WTC11 (cell line): ENCODE results near the gene FGFRL1. TPM values are rescaled to one million over a fixed set of nuclear protein-coding genes. Genes with fewer than 3 reads are reported as not detected.

Experiments
- ATAC-seq: fragments of 200-7000 bp; cut with Tn5 transposase; 2 replicates; pipeline ENCODE4 v1.10.0; 2021; ENCODE audit warnings: mild to moderate bottlenecking, moderate library complexity
- CTCF ChIA-PET: fragments of 300-600 bp; sonication (Branson Sonifier 250); formaldehyde crosslinking; loops from one replicate; lab custom pipeline; 2021; ENCODE audit warnings: antibody characterized with exemption; lab: Charles Lee
- POLR2A ChIA-PET: fragments of 350-600 bp; sonication (Branson Sonifier 250); formaldehyde crosslinking; loops from one replicate; lab custom pipeline; 2021; ENCODE audit warnings: antibody characterized with exemption; lab: Charles Lee
- DNase-seq: peaks from one replicate; pipeline ENCODE4 v3.0.0; 2021; ENCODE audit warnings: low spot score
- H3K27ac Mint-ChIP-seq: 2 replicates; pipeline ENCODE4 v1.8.0; 2021; ENCODE audit warnings: mixed read lengths
- H3K27me3 Mint-ChIP-seq: 2 replicates; pipeline ENCODE4 v1.8.0; 2021; ENCODE audit warnings: low read depth, mild to moderate bottlenecking, moderate library complexity, mixed read lengths
- H3K36me3 Mint-ChIP-seq: 2 replicates; pipeline ENCODE4 v1.8.0; 2021; ENCODE audit warnings: mixed read lengths
- H3K4me1 Mint-ChIP-seq: 2 replicates; pipeline ENCODE4 v1.8.0; 2022; ENCODE audit warnings: mixed read lengths
- H3K4me3 Mint-ChIP-seq: 2 replicates; pipeline ENCODE4 v1.8.0; 2021; ENCODE audit warnings: mild to moderate bottlenecking, moderate library complexity, mixed read lengths
- H3K9me3 Mint-ChIP-seq: 2 replicates; pipeline ENCODE4 v1.8.0; 2021; ENCODE audit warnings: mixed read lengths
- ATF1 ChIP-seq: sonication (generic); formaldehyde crosslinking; IDR thresholded peaks from 2 replicates; pipeline ENCODE4 v1.8.1; 2023; ENCODE audit warnings: mild to moderate bottlenecking, moderate library complexity, missing genetic modification reagents
- ETV6 ChIP-seq: sonication (generic); formaldehyde crosslinking; IDR thresholded peaks from 2 replicates; pipeline ENCODE4 v1.8.1; 2022; ENCODE audit warnings: mild to moderate bottlenecking, missing genetic modification reagents
- GABPB1 ChIP-seq: sonication (generic); formaldehyde crosslinking; IDR thresholded peaks from 2 replicates; pipeline ENCODE4 v1.8.1; 2023; ENCODE audit warnings: mild to moderate bottlenecking, missing genetic modification reagents
- GRHL2 ChIP-seq: fragments of 250-450 bp; sonication (Bioruptor Pico); IDR thresholded peaks from 2 replicates; pipeline ENCODE4 v1.8.0; 2022; ENCODE audit warnings: mild to moderate bottlenecking, moderate library complexity; ENCODE audit not compliant: insufficient replicate concordance, severe bottlenecking
- JUN ChIP-seq: sonication (generic); formaldehyde crosslinking; IDR thresholded peaks from 2 replicates; pipeline ENCODE4 v1.8.0; 2023; ENCODE audit warnings: mild to moderate bottlenecking, missing genetic modification reagents
- MYBL2 ChIP-seq: sonication (generic); formaldehyde crosslinking; IDR thresholded peaks from 2 replicates; pipeline ENCODE4 v1.8.1; 2023; ENCODE audit warnings: mild to moderate bottlenecking, moderate library complexity, missing genetic modification reagents
- RORB ChIP-seq: fragments of 250-450 bp; sonication (Bioruptor Pico); IDR thresholded peaks from 2 replicates; pipeline ENCODE4 v1.9.0; 2021; ENCODE audit warnings: mild to moderate bottlenecking
- SMAD3 ChIP-seq: sonication (generic); formaldehyde crosslinking; IDR thresholded peaks from 2 replicates; pipeline ENCODE4 v1.8.0; 2022; ENCODE audit warnings: missing genetic modification reagents, mild to moderate bottlenecking, borderline replicate concordance
- ZNF138 ChIP-seq: sonication (generic); formaldehyde crosslinking; conservative IDR thresholded peaks from 2 replicates; pipeline ENCODE4 v1.8.1; 2022; ENCODE audit warnings: mild to moderate bottlenecking, moderate library complexity, missing genetic modification reagents
- ZNF671 ChIP-seq: fragments of 250-450 bp; sonication (Bioruptor Pico); IDR thresholded peaks from 2 replicates; pipeline ENCODE4 v1.8.0; 2021; ENCODE audit warnings: mild to moderate bottlenecking
- total RNA-seq: library from RNA; stranded (reverse); gene quantifications from 3 replicates; pipeline ENCODE4 v1.2.3, GENCODE V29; 2021
- TF ChIP-seq, protein P1 (sequence below): fragments of 200-600 bp; IDR thresholded peaks from 2 replicates; pipeline ENCODE4 v1.8.0; 2022; ENCODE audit warnings: antibody characterized with exemption
- TF ChIP-seq, protein P2 (sequence below): sonication (generic); formaldehyde crosslinking; IDR thresholded peaks from 2 replicates; pipeline ENCODE4 v1.8.0; 2023; ENCODE audit warnings: missing genetic modification reagents
- TF ChIP-seq, protein P3 (sequence below): sonication (generic); formaldehyde crosslinking; IDR thresholded peaks from 2 replicates; pipeline ENCODE4 v1.8.1; 2023; ENCODE audit warnings: mild to moderate bottlenecking, missing genetic modification reagents, borderline replicate concordance
- TF ChIP-seq, protein P4 (sequence below): sonication (generic); formaldehyde crosslinking; IDR thresholded peaks from 2 replicates; pipeline ENCODE4 v1.8.1; 2023; ENCODE audit warnings: mild to moderate bottlenecking, missing genetic modification reagents
- TF ChIP-seq, protein P5 (sequence below): sonication (generic); formaldehyde crosslinking; IDR thresholded peaks from 2 replicates; pipeline ENCODE4 v1.8.0; 2023; ENCODE audit warnings: mild to moderate bottlenecking, missing genetic modification reagents
- TF ChIP-seq, protein P6 (sequence below): sonication (generic); formaldehyde crosslinking; conservative IDR thresholded peaks from 2 replicates; pipeline ENCODE4 v1.8.1; 2022; ENCODE audit warnings: mild to moderate bottlenecking, missing genetic modification reagents
- TF ChIP-seq, protein P7 (sequence below): sonication (generic); formaldehyde crosslinking; IDR thresholded peaks from 2 replicates; pipeline ENCODE4 v1.8.0; 2022; ENCODE audit warnings: mild to moderate bottlenecking, missing genetic modification reagents

FGFRL1 gene
- total RNA-seq, 1 experiment from 2014 or later = 25.9 TPM

DNA sequence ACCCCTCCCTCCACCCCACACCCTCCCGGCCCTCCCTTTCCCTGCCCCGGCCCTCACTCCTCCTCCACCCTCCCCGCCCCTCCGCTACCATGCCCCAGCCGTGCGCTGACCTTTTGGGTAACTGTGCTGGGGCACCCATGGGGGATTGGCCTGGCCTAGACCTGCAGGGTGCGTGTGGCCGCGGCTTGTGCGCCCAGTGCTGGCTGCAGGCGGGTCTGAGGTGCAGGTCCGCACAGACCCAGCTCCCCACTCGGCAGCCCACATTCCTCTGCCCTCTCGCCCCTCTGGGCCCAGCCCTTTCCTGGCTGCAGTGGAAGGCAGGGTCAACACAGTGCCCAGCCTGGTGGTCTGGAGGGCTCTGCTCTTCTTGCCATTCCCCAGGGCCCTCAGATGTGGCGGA is 24.7 kb downstream of the FGFRL1 start (continued):
- TF ChIP-seq, protein P1, sequence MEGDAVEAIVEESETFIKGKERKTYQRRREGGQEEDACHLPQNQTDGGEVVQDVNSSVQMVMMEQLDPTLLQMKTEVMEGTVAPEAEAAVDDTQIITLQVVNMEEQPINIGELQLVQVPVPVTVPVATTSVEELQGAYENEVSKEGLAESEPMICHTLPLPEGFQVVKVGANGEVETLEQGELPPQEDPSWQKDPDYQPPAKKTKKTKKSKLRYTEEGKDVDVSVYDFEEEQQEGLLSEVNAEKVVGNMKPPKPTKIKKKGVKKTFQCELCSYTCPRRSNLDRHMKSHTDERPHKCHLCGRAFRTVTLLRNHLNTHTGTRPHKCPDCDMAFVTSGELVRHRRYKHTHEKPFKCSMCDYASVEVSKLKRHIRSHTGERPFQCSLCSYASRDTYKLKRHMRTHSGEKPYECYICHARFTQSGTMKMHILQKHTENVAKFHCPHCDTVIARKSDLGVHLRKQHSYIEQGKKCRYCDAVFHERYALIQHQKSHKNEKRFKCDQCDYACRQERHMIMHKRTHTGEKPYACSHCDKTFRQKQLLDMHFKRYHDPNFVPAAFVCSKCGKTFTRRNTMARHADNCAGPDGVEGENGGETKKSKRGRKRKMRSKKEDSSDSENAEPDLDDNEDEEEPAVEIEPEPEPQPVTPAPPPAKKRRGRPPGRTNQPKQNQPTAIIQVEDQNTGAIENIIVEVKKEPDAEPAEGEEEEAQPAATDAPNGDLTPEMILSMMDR = no peak
- TF ChIP-seq, protein P2, sequence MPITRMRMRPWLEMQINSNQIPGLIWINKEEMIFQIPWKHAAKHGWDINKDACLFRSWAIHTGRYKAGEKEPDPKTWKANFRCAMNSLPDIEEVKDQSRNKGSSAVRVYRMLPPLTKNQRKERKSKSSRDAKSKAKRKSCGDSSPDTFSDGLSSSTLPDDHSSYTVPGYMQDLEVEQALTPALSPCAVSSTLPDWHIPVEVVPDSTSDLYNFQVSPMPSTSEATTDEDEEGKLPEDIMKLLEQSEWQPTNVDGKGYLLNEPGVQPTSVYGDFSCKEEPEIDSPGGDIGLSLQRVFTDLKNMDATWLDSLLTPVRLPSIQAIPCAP (CRISPR knock-in tag) = no peak
- no peak for TF ChIP-seq MYBL2 (CRISPR knock-in tag)

DNA sequence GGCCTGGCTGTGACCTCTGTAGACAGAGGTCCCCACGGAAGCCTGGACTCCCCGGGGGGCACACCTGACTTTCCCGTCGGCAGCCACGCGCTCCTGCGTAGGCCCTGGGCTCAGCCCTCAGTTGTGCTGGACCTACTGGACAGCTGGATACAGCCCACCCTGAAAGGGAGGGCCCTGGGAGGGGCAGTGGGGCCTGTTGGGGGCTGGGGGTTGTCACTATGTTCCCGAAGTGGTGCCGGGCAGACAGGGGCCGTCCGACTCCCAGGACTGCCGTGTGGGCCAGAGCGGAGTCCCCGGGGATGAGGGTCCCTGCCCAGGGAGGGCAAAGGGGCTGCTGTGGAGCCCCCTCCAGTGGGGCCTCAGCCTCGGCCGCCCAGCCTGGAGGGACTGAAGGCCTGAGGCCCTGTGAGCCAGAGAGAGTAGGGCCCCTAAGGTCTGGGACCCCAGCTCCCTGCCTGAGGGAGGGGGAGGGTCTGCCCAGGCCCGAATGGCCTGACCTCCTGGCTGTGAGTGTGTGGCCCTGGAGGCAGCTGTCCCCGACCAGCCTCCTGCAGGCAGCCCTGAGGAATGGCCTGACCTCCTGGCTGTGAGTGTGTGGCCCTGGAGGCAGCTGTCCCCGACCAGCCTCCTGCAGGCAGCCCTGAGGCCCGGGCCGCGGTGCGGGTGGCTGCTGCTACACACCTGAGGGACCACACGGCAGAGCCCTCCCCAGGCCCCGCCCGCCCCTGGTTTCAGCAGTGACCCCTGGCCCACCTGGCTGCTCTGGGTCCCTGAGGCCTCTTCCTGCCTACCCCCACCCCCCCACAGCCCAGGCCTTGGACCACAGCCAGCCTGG is 25.8 kb downstream of the FGFRL1 start:
- Mint-ChIP-seq H3K9me3 (no peaks in the 10 kb centered on the region), H3K4me1 (0 out of 2 replicates have a peak, but pooled peaks cover 3% of the 10 kb centered on the region), H3K4me3 (no peak overlapping the region), H3K27me3 (no peaks in the 10 kb centered on the region), H3K36me3 (no peaks in the 10 kb centered on the region), H3K27ac (no peak overlapping the region)
- no peak for TF ChIP-seq SMAD3 (CRISPR knock-in tag)
- TF ChIP-seq GABPB1 (CRISPR knock-in tag) = no peak
- TF ChIP-seq, protein P3, sequence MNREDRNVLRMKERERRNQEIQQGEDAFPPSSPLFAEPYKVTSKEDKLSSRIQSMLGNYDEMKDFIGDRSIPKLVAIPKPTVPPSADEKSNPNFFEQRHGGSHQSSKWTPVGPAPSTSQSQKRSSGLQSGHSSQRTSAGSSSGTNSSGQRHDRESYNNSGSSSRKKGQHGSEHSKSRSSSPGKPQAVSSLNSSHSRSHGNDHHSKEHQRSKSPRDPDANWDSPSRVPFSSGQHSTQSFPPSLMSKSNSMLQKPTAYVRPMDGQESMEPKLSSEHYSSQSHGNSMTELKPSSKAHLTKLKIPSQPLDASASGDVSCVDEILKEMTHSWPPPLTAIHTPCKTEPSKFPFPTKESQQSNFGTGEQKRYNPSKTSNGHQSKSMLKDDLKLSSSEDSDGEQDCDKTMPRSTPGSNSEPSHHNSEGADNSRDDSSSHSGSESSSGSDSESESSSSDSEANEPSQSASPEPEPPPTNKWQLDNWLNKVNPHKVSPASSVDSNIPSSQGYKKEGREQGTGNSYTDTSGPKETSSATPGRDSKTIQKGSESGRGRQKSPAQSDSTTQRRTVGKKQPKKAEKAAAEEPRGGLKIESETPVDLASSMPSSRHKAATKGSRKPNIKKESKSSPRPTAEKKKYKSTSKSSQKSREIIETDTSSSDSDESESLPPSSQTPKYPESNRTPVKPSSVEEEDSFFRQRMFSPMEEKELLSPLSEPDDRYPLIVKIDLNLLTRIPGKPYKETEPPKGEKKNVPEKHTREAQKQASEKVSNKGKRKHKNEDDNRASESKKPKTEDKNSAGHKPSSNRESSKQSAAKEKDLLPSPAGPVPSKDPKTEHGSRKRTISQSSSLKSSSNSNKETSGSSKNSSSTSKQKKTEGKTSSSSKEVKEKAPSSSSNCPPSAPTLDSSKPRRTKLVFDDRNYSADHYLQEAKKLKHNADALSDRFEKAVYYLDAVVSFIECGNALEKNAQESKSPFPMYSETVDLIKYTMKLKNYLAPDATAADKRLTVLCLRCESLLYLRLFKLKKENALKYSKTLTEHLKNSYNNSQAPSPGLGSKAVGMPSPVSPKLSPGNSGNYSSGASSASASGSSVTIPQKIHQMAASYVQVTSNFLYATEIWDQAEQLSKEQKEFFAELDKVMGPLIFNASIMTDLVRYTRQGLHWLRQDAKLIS (CRISPR knock-in tag) = no peak
- no peak for TF ChIP-seq ATF1 (CRISPR knock-in tag)
- no peak for TF ChIP-seq ETV6 (CRISPR knock-in tag)
- no peak for TF ChIP-seq GRHL2 (CRISPR knock-in tag)
- TF ChIP-seq, protein P4, sequence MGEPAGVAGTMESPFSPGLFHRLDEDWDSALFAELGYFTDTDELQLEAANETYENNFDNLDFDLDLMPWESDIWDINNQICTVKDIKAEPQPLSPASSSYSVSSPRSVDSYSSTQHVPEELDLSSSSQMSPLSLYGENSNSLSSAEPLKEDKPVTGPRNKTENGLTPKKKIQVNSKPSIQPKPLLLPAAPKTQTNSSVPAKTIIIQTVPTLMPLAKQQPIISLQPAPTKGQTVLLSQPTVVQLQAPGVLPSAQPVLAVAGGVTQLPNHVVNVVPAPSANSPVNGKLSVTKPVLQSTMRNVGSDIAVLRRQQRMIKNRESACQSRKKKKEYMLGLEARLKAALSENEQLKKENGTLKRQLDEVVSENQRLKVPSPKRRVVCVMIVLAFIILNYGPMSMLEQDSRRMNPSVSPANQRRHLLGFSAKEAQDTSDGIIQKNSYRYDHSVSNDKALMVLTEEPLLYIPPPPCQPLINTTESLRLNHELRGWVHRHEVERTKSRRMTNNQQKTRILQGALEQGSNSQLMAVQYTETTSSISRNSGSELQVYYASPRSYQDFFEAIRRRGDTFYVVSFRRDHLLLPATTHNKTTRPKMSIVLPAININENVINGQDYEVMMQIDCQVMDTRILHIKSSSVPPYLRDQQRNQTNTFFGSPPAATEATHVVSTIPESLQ (CRISPR knock-in tag) = no peak
- TF ChIP-seq, protein P5, sequence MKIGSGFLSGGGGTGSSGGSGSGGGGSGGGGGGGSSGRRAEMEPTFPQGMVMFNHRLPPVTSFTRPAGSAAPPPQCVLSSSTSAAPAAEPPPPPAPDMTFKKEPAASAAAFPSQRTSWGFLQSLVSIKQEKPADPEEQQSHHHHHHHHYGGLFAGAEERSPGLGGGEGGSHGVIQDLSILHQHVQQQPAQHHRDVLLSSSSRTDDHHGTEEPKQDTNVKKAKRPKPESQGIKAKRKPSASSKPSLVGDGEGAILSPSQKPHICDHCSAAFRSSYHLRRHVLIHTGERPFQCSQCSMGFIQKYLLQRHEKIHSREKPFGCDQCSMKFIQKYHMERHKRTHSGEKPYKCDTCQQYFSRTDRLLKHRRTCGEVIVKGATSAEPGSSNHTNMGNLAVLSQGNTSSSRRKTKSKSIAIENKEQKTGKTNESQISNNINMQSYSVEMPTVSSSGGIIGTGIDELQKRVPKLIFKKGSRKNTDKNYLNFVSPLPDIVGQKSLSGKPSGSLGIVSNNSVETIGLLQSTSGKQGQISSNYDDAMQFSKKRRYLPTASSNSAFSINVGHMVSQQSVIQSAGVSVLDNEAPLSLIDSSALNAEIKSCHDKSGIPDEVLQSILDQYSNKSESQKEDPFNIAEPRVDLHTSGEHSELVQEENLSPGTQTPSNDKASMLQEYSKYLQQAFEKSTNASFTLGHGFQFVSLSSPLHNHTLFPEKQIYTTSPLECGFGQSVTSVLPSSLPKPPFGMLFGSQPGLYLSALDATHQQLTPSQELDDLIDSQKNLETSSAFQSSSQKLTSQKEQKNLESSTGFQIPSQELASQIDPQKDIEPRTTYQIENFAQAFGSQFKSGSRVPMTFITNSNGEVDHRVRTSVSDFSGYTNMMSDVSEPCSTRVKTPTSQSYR (CRISPR knock-in tag) = no peak
- TF ChIP-seq, protein P2 (CRISPR knock-in tag) = no peak
- no peak for TF ChIP-seq ZNF138 (CRISPR knock-in tag)
- no peak for TF ChIP-seq RORB (CRISPR knock-in tag)
- no peak for TF ChIP-seq JUN (CRISPR knock-in tag)
- no peak for TF ChIP-seq ZNF671
- TF ChIP-seq, protein P6, sequence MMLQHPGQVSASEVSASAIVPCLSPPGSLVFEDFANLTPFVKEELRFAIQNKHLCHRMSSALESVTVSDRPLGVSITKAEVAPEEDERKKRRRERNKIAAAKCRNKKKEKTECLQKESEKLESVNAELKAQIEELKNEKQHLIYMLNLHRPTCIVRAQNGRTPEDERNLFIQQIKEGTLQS = no peak
- TF ChIP-seq, protein P7, sequence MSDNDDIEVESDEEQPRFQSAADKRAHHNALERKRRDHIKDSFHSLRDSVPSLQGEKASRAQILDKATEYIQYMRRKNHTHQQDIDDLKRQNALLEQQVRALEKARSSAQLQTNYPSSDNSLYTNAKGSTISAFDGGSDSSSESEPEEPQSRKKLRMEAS = no peak
- ChIA-PET POLR2A (no interaction called here), CTCF (interaction anchor here (1.3 to 1.4 kb wide), 2 partner anchors 27 to 50 kb away, joined by 3 to 5 read pairs; no protein-coding TSS in a partner anchor)
- ATAC-seq = peak; percentile 12
- no peak for DNase-seq
